Tibial artery (tissue), 4 donors: ENCODE results near the gene ZBTB4.
A peak's percentile ranks its signal among the peaks of the same experiment; 100 is the strongest.

Source experiments
- DNase-seq, 2 donors: peaks; one replicate each; pipeline ENCODE4 v3.0.0-alpha.2; 2019
- H3K27ac ChIP-seq, 2 donors: fragments of 200-600 bp; sonication (generic) in 1 of 2; 1 replicate in 1 of 2; 2 replicates in 1 of 2; pipeline ENCODE4 v1.5.1; 2018 to 2019; ENCODE audit warnings: mild to moderate bottlenecking in 1 of 2
- H3K27me3 ChIP-seq, 2 donors: fragments of 200-600 bp; sonication (generic) in 1 of 2; one replicate each; pipeline versions ENCODE4 v1.5.1 to v1.6.0; 2016 to 2019
- H3K36me3 ChIP-seq, 3 donors: fragments of 200-600 bp; sonication (generic) in 2 of 3; one replicate each; pipeline ENCODE4 v1.5.1; 2016 to 2019; ENCODE audit warnings: mild to moderate bottlenecking in 2 of 3
- H3K4me1 ChIP-seq, 4 donors: fragments of 200-600 bp; sonication (generic) in 2 of 4; 1 replicate in 3 of 4; 2 replicates in 1 of 4; pipeline ENCODE4 v1.5.1; 2016 to 2019
- H3K4me3 ChIP-seq, 2 donors: fragments of 200-600 bp; sonication (generic) in 1 of 2; 1 replicate in 1 of 2; 2 replicates in 1 of 2; pipeline ENCODE4 v1.5.1; 2018 to 2019; ENCODE audit warnings: mild to moderate bottlenecking in 2 of 2
- H3K9me3 ChIP-seq, 3 donors: fragments of 200-600 bp; sonication (generic) in 1 of 3; one replicate each; pipeline ENCODE4 v1.5.1; 2016 to 2019
- CTCF ChIP-seq, 2 experiments: fragments of 200-600 bp in 1 of 2; fragments of 450-650 bp in 1 of 2; IDR thresholded peaks; one replicate each; pipeline ENCODE4 v1.5.1; 2017 to 2019; ENCODE audit warnings: antibody characterized with exemption in 2 of 2, mild to moderate bottlenecking in 1 of 2, moderate library complexity in 1 of 2
- intact Hi-C: fragments of 100-400 bp; cut with DNase I; formaldehyde crosslinking; loops from one replicate; pipeline ENCODE4 v1.15.0; 2023; ENCODE audit warnings: low total_unique reads

The ZBTB4 gene

DNA sequence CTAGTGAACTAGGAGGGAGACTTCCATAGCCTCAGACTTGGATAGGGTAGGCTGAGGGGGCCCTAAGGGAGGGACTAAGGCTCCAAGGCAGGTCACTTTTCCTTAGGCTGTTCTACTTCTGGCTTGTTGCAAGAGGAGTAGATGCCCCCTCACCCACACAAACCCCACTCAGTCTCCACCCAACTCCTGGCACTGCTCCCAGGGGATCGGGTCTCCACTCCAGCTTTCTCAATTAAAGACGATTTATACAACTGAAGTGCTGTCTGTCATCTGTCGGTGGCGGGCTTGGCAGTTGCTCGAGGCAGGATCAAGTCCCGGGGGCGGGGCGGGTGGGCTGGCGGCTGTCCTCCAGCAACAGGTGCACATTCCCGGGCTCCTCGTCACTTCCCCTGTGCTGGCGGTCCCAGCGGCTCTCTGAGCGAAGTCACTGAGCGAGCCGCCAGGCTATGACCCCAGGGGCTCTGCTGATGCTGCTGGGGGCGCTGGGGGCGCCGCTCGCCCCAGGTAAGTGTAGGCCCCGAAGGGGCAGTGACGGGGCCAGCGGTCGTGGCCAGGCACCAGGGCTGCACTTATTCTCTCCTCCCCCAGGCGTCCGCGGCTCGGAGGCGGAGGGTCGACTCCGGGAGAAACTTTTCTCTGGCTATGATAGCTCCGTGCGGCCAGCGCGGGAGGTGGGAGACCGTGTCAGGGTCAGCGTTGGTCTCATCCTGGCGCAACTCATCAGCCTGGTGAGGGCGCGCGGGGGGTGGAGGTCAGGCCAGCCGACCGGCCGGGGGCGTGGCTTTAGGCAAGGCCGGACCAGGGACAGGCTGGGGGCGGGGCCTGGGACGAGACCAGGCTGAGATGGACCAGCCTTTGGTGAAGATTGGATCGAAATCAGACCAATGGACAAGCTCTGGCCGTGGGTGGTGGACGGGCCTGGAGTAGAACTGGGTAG, 34.5 kb downstream of the ZBTB4 start, which contains the start of gene CHRNB1:
Gene CHRNB1 (plus strand): TSS at position 380 of the 937 bp plus-strand sequence. CDS start 67 bp downstream, at position 447.
- peak; percentile 64 to 75 for DNase-seq
- peak within 1 kb of the TSS; percentile 35 to 45 for H3K4me3 ChIP-seq
- peaks cover 5 to 38% (median 28%) of the 10 kb centered on the region in 4 donors for H3K4me1 ChIP-seq
- no peaks in the 10 kb centered on the region for H3K36me3 ChIP-seq
- no peaks in the 10 kb centered on the region for H3K9me3 ChIP-seq
- intact Hi-C loops = no loop called here
- peak within 1 kb of the TSS in 1 of 2 donors; percentile 21 for H3K27ac ChIP-seq
- peak in 1 of 2 experiments; percentile 6 for TF ChIP-seq CTCF (IDR thresholded peaks at IDR 0.05)
- peaks cover 3 to 50% of the 10 kb centered on the region in 2 donors for H3K27me3 ChIP-seq

DNA sequence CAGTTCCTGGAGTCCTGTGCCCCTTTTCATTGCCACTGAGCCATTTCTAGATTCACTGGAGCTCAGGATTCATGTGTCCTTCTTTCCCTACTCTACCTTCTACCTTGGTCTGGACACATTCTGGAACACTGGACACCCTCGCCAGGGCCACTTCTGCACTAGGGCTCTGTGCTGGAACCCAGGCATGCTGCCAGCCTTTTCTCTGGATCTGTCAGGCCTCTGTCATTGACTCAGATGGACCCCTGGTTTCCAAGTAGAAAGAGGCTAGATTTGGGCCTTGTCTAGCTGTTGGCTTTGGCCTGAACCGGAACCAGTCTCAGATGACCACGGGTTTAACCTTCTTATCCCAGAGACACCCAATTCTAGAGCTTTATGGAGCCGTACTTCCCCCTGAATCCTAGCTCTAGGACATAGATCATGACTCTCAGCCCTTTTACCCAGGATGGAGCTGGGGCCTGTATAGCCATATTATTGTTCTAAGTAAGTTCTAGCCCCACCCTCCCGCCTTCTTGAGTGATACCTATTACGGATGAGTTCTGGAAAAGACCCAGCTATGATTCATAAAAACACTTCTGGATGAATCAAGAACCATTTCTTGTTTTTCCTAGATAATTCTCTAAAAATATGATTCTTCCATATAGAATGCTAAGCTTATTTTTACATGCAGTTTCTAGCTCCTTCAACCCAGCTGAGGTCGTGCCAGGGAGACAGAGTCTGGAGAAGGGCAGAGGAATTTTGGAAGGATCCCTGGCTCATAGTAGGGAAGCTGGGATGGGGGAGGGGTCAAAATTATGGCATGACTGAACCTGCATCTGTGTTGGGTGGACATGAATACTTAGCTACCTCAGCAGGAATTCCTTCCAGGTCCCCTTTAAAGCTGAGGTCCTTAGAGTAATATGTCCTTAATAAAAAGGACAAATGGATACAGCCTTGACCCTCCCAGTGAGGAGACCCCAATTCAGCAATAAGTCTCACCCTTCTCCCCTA, 35.6 kb downstream of the ZBTB4 start:
- Histone ChIP-seq H3K27ac (no peak overlapping the region), H3K4me3 (no peak overlapping the region), H3K27me3 (peaks cover 5 to 60% of the 10 kb centered on the region in 2 donors), H3K36me3 (no peaks in the 10 kb centered on the region), H3K9me3 (no peaks in the 10 kb centered on the region), H3K4me1 (peaks cover 5 to 49% (median 37%) of the 10 kb centered on the region in 4 donors)
- intact Hi-C loops = no loop called here
- no peak for TF ChIP-seq CTCF (IDR thresholded peaks at IDR 0.05)
- no peak for DNase-seq

GRCh38 chr17:7442142-7442541, 37.3 kb downstream of the ZBTB4 start:
- H3K27me3 ChIP-seq = peaks cover 5 to 61% of the 10 kb centered on the region in 2 donors
- intact Hi-C loops = no loop called here
- H3K36me3 ChIP-seq = no peaks in the 10 kb centered on the region
- H3K4me3 ChIP-seq = no peak overlapping the region
- H3K9me3 ChIP-seq = no peaks in the 10 kb centered on the region
- TF ChIP-seq CTCF (IDR thresholded peaks at IDR 0.05) = no peak
- H3K27ac ChIP-seq = no peak overlapping the region
- DNase-seq = no peak
- peaks cover 5 to 62% (median 47%) of the 10 kb centered on the region in 4 donors for H3K4me1 ChIP-seq

DNA sequence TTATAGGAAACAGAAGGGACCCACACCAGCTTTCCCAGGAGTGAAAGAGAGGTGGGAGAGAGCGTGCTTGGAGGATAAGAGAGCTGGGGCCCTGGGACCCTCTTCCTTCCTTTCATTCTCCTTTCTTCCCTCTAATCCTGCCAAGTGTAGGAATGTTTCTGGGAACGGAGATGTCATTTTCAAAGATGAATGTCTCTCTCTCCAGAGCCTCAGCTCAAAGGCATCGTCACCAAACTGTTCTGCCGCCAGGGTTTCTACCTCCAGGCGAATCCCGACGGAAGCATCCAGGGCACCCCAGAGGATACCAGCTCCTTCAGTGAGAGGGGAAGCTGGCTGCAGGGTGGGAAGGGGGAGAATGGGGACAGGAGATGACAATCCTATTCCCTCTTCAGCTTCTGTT, 38.2 kb downstream of the ZBTB4 start:
- peaks cover 5 to 53% of the 10 kb centered on the region in 2 donors for H3K27me3 ChIP-seq
- no peak overlapping the region for H3K27ac ChIP-seq
- intact Hi-C loops = no loop called here
- H3K9me3 ChIP-seq = no peaks in the 10 kb centered on the region
- no peaks in the 10 kb centered on the region for H3K36me3 ChIP-seq
- TF ChIP-seq CTCF (IDR thresholded peaks at IDR 0.05) = no peak
- H3K4me1 ChIP-seq = peaks cover 5 to 64% (median 52%) of the 10 kb centered on the region in 4 donors
- no peak overlapping the region for H3K4me3 ChIP-seq
- no peak for DNase-seq

DNA sequence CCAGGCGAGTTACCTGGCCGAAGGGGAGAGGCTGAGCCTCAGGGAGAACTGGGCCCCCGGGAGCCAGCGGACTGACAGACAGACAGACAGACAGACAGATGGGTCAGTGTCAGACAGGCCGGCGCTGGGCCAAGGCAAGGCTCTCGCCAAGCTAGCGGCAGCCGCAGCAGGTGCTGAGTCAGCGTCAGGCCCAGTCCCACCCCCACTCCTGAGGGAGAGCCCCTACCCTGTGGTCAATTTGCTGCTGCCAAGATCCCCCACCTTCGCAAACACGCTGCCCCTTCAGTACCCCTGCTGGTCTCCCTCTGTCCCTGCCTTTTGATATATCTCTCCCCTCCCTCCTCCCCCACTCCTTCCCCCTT, 38.6 kb downstream of the ZBTB4 start:
- no peak overlapping the region for H3K27ac ChIP-seq
- no peak for TF ChIP-seq CTCF (IDR thresholded peaks at IDR 0.05)
- H3K9me3 ChIP-seq = no peaks in the 10 kb centered on the region
- H3K4me1 ChIP-seq = peaks cover 5 to 67% (median 55%) of the 10 kb centered on the region in 4 donors
- H3K36me3 ChIP-seq = no peaks in the 10 kb centered on the region
- H3K27me3 ChIP-seq = peaks cover 5 to 50% of the 10 kb centered on the region in 2 donors
- DNase-seq = no peak
- intact Hi-C loops = no loop called here
- H3K4me3 ChIP-seq = peak overlapping the region in 1 of 2 donors; percentile 29
